K562 (cell line): ENCODE data around the gene ZNF549. TPM values are rescaled to one million over a fixed set of nuclear protein-coding genes. Genes with fewer than 3 reads are reported as not detected.

Experiments
- EWSR1 ChIP-seq: fragments of 450-650 bp; IDR thresholded peaks from 2 replicates; pipeline ENCODE4 v1.6.1; 2018; ENCODE audit warnings: borderline replicate concordance, mild to moderate bottlenecking, low read depth, moderate library complexity; ENCODE audit not compliant: partially characterized antibody
- IRF2 ChIP-seq: sonication (generic); formaldehyde crosslinking; IDR thresholded peaks from 2 replicates; pipeline ENCODE4 v1.8.1; 2022; ENCODE audit warnings: mild to moderate bottlenecking, missing genetic modification reagents
- JUN ChIP-seq, 2 experiments: sonication (generic) in 1 of 2; formaldehyde crosslinking in 1 of 2; IDR thresholded peaks; 2 replicates each; pipeline versions ENCODE4 v1.6.1 to v1.8.0; 2012 to 2022; ENCODE audit warnings: borderline replicate concordance in 2 of 2, mild to moderate bottlenecking in 2 of 2, improper control_type of control experiment in 1 of 2, low read depth in 1 of 2, low read length in 1 of 2, missing genetic modification reagents in 1 of 2
- NONO ChIP-seq, 2 experiments: fragments of 200-400 bp in 1 of 2; fragments of 450-650 bp in 1 of 2; formaldehyde crosslinking in 1 of 2; IDR thresholded peaks; 2 replicates each; pipeline ENCODE4 v1.6.1; 2017; ENCODE audit warnings: low read depth in 2 of 2, mild to moderate bottlenecking in 2 of 2, moderate library complexity in 2 of 2, low read length in 1 of 2
- PCBP2 ChIP-seq: fragments of 200-400 bp; formaldehyde crosslinking; IDR thresholded peaks from 2 replicates; pipeline ENCODE4 v1.6.1; 2018; ENCODE audit warnings: low read length, low read depth, mild to moderate bottlenecking, moderate library complexity; ENCODE audit not compliant: poor library complexity, severe bottlenecking
- RCOR1 ChIP-seq, 2 experiments: IDR thresholded peaks; 2 replicates each; pipeline ENCODE4 v1.6.1; 2012; ENCODE audit warnings: low read depth in 2 of 2, low read length in 2 of 2, borderline replicate concordance in 1 of 2, improper control_type of control experiment in 1 of 2
- RHOXF2B ChIP-seq: fragments of 250-450 bp; sonication (Bioruptor Pico); conservative IDR thresholded peaks from 2 replicates; pipeline ENCODE4 v1.5.1; 2021
- ZNF134 ChIP-seq: fragments of 250-450 bp; sonication (Bioruptor Pico); conservative IDR thresholded peaks from 2 replicates; pipeline ENCODE4 v1.4.0; 2020
- ZNF347 ChIP-seq: fragments of 450-650 bp; formaldehyde crosslinking; IDR thresholded peaks from 2 replicates; pipeline ENCODE4 v1.4.0; 2020; ENCODE audit warnings: low read depth, mild to moderate bottlenecking, moderate library complexity
- ZNF583 ChIP-seq: fragments of 250-450 bp; sonication (Bioruptor Pico); IDR thresholded peaks from 2 replicates; pipeline ENCODE4 v1.4.0; 2020
- ZNF696 ChIP-seq: fragments of 250-450 bp; sonication (Bioruptor Pico); conservative IDR thresholded peaks from 2 replicates; pipeline ENCODE4 v1.4.0; 2020; ENCODE audit warnings: mild to moderate bottlenecking, moderate library complexity
- polyA plus RNA-seq, 8 experiments: library from polyadenylated mRNA; depleted of rRNA in 4 of 8; stranded (reverse) in 5 of 8; unstranded in 3 of 8; fragments of >200 nt; fragmentation: Nextera tagmentation in 2 of 8; fragmentation: Illumina TruSeq in 1 of 8; extraction: Ambion mirVana in 2 of 8; extraction: Trizol in 1 of 8; gene quantifications; 2 replicates each; pipeline versions ENCODE4 v1.2.1 to v1.2.3, GENCODE V29; 2011 to 2014; ENCODE audit warnings: inconsistent platforms in 1 of 8, missing spikeins in 1 of 8
- total RNA-seq, 7 experiments: library from RNA; depleted of rRNA in 6 of 7; stranded (reverse); fragments of >200 nt in 6 of 7; fragmentation: Illumina TruSeq in 2 of 7; extraction: Trizol in 2 of 7; gene quantifications; 2 replicates each; pipeline versions ENCODE4 v1.2.1 to v1.2.3, GENCODE V29; 2011 to 2021; ENCODE audit warnings: low replicate concordance in 1 of 7
- TF ChIP-seq, protein P1 (sequence below), 2 experiments: fragments of 450-650 bp; formaldehyde crosslinking in 1 of 2; IDR thresholded peaks; 2 replicates each; pipeline versions ENCODE4 v1.4.0 to v1.6.1; 2014 to 2020; ENCODE audit warnings: mild to moderate bottlenecking in 2 of 2, borderline replicate concordance in 1 of 2, low read depth in 1 of 2
- TF ChIP-seq, protein P2 (sequence below): fragments of 250-450 bp; sonication (Bioruptor Pico); IDR thresholded peaks from 2 replicates; pipeline ENCODE4 v1.8.0; 2021; ENCODE audit warnings: moderate library complexity, mild to moderate bottlenecking, inconsistent platforms

ZNF549 gene
- total and polyA plus RNA-seq, 9 of the 15 experiments (the other 6 are each of a cell fraction or from before 2014, with no cell fraction given), result 0.03 to 0.68 (median 0.25) TPM

DNA sequence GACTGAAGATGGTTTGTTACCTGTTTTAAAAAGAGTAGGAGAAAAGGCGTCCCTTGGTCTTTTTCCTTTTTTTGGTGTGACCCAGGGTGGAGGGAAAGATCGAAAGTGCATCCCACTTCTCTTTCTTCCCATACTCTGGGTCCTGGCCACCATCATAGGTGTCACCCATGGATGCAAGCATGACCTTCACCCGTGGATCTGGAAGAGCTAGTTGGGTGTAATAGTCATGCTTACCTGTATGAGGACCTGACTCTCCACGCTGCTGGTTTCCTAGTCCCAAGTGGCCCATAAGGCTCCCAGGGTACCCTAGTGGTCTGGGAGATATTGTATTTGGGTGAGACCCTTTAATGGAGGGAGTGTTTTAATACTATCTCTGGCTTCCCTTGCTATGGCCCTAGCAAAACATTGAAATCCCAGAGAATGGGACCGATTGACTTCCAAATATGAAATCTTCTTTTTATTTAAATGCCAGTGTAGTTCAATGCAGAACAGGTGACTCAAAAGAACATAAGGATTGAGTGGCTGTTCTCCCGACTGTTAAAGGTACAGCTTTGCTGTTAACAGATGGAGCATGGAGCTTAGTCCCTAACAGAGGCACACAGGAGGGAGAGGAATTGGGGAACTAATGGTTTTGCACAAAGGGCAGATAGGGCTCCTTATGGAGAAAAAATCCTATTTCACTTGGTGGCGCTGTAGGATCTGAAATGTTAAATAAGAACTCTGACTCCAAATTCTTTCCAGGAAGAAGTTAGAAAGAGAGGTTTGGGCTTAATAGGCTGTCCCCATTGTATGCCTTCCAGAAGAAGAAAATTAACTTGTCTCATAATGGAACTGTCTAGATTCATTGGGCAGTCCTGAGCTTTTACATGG is 39.5 kb downstream of the ZNF549 start (continued):
- TF ChIP-seq, protein P1, sequence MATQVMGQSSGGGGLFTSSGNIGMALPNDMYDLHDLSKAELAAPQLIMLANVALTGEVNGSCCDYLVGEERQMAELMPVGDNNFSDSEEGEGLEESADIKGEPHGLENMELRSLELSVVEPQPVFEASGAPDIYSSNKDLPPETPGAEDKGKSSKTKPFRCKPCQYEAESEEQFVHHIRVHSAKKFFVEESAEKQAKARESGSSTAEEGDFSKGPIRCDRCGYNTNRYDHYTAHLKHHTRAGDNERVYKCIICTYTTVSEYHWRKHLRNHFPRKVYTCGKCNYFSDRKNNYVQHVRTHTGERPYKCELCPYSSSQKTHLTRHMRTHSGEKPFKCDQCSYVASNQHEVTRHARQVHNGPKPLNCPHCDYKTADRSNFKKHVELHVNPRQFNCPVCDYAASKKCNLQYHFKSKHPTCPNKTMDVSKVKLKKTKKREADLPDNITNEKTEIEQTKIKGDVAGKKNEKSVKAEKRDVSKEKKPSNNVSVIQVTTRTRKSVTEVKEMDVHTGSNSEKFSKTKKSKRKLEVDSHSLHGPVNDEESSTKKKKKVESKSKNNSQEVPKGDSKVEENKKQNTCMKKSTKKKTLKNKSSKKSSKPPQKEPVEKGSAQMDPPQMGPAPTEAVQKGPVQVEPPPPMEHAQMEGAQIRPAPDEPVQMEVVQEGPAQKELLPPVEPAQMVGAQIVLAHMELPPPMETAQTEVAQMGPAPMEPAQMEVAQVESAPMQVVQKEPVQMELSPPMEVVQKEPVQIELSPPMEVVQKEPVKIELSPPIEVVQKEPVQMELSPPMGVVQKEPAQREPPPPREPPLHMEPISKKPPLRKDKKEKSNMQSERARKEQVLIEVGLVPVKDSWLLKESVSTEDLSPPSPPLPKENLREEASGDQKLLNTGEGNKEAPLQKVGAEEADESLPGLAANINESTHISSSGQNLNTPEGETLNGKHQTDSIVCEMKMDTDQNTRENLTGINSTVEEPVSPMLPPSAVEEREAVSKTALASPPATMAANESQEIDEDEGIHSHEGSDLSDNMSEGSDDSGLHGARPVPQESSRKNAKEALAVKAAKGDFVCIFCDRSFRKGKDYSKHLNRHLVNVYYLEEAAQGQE (IDR thresholded peaks at IDR 0.05; ENCODE audit: borderline replicate concordance), result no peak
- TF ChIP-seq, protein P1 (CRISPR knock-in tag; IDR thresholded peaks at IDR 0.05; ENCODE audit: low read depth), result no peak
- no peak for TF ChIP-seq EWSR1
- peak; percentile 29; the same call in 1 of the 2 replicates for TF ChIP-seq JUN (IDR thresholded peaks at IDR 0.05; ENCODE audit: borderline replicate concordance, low read depth, low read length)
- TF ChIP-seq JUN (CRISPR knock-in tag; IDR thresholded peaks at IDR 0.05; ENCODE audit: borderline replicate concordance), result no peak
- no peak for TF ChIP-seq IRF2 (CRISPR knock-in tag)
- no peak for TF ChIP-seq ZNF347
- TF ChIP-seq ZNF696, result no peak
- no peak for TF ChIP-seq RHOXF2B (CRISPR knock-in tag)
- TF ChIP-seq PCBP2, result no peak
- TF ChIP-seq, protein P2, sequence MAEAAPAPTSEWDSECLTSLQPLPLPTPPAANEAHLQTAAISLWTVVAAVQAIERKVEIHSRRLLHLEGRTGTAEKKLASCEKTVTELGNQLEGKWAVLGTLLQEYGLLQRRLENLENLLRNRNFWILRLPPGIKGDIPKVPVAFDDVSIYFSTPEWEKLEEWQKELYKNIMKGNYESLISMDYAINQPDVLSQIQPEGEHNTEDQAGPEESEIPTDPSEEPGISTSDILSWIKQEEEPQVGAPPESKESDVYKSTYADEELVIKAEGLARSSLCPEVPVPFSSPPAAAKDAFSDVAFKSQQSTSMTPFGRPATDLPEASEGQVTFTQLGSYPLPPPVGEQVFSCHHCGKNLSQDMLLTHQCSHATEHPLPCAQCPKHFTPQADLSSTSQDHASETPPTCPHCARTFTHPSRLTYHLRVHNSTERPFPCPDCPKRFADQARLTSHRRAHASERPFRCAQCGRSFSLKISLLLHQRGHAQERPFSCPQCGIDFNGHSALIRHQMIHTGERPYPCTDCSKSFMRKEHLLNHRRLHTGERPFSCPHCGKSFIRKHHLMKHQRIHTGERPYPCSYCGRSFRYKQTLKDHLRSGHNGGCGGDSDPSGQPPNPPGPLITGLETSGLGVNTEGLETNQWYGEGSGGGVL, result no peak
- no peak for TF ChIP-seq ZNF583 (CRISPR knock-in tag)
- TF ChIP-seq NONO (IDR thresholded peaks at IDR 0.05; ENCODE audit: low read depth in 2 of 2, low read length in 1 of 2), result no peak
- TF ChIP-seq RCOR1 (IDR thresholded peaks at IDR 0.05; ENCODE audit: borderline replicate concordance in 1 of 2, low read depth in 2 of 2, low read length in 2 of 2), result 0 out of 4 replicates have a peak, but pooled peaks of 1 of the 2 experiments have one; percentile 28
- no peak for TF ChIP-seq ZNF134 (CRISPR knock-in tag)
